Measurements from ENCODE around the gene APEX1. TPM values are rescaled to one million over a fixed set of nuclear protein-coding genes. Genes with fewer than 3 reads are reported as not detected.
"Not testable (repeated sequence)": the region's sequence is repeated elsewhere in the genome, so short reads cannot be mapped to it uniquely, and the experiment has no call there.

The APEX1 gene
- polyA plus RNA-seq, 1 donor = 163 TPM

GRCh38 chr14:20472536-20473169, 17.6 kb downstream of the APEX1 start:
- no peak for DNase-seq (ENCODE audit: low read depth)

GRCh38 chr14:20476776-20477175, 21.8 kb downstream of the APEX1 start:
- no peak for DNase-seq (ENCODE audit: low read depth)

GRCh38 chr14:20477211-20477876, 22.3 kb downstream of the APEX1 start:
- no peak for DNase-seq (ENCODE audit: low read depth)

- no peak for DNase-seq (ENCODE audit: low read depth)
Measured at GRCh38 chr14:20478894-20479293, 23.9 kb downstream of the APEX1 start.

- DNase-seq (ENCODE audit: low read depth) = no peak
Measured at GRCh38 chr14:20482382-20482781, 27.4 kb downstream of the APEX1 start.

- no peak for DNase-seq (ENCODE audit: low read depth)
Measured at GRCh38 chr14:20485900-20486299, 30.9 kb downstream of the APEX1 start.

GRCh38 chr14:20486684-20487395, 31.8 kb downstream of the APEX1 start:
- no peak for DNase-seq (ENCODE audit: low read depth)

- DNase-seq (ENCODE audit: low read depth) = no peak
Measured at GRCh38 chr14:20487396-20487725, 32.3 kb downstream of the APEX1 start.

- no peak for DNase-seq (ENCODE audit: low read depth)
Measured at GRCh38 chr14:20489093-20489994, 34.3 kb downstream of the APEX1 start.

- no peak for DNase-seq (ENCODE audit: low read depth)
Measured at GRCh38 chr14:20490563-20490962, 35.5 kb downstream of the APEX1 start.

- DNase-seq (ENCODE audit: low read depth) = no peak
Measured at GRCh38 chr14:20492486-20492885, 37.5 kb downstream of the APEX1 start.

- no peak for DNase-seq (ENCODE audit: low read depth)
Measured at GRCh38 chr14:20493634-20494033, 38.6 kb downstream of the APEX1 start.

- DNase-seq (ENCODE audit: low read depth) = no peak
Measured at GRCh38 chr14:20494935-20495766, 40.1 kb downstream of the APEX1 start.

- DNase-seq (ENCODE audit: low read depth) = no peak
Measured at GRCh38 chr14:20498622-20499021, 43.6 kb downstream of the APEX1 start.

GRCh38 chr14:20499108-20499507, 44.1 kb downstream of the APEX1 start:
- DNase-seq (ENCODE audit: low read depth) = no peak

GRCh38 chr14:20499881-20500280, 44.9 kb downstream of the APEX1 start:
- no peak for DNase-seq (ENCODE audit: low read depth)

GRCh38 chr14:20501346-20501745, 46.3 kb downstream of the APEX1 start:
- DNase-seq (ENCODE audit: low read depth) = no peak

GRCh38 chr14:20503898-20504297, 48.9 kb downstream of the APEX1 start:
- no peak for DNase-seq (ENCODE audit: low read depth)

- DNase-seq (ENCODE audit: low read depth) = not testable (repeated sequence)
Measured at GRCh38 chr14:20506276-20506675, 51.2 kb downstream of the APEX1 start.

- not testable (repeated sequence) for DNase-seq (ENCODE audit: low read depth)
Measured at GRCh38 chr14:20506752-20507151, 51.7 kb downstream of the APEX1 start.

All from forelimb muscle (tissue), 1 donor.